ENCODE data around the gene PRUNE1. TPM values are rescaled to one million over a fixed set of nuclear protein-coding genes. Genes with fewer than 3 reads are reported as not detected.

Gene PRUNE1
- total RNA-seq (6.3 and 7.2 TPM in 2 replicates), polyA plus RNA-seq (11.8 and 16.6 TPM in 2 replicates), polyA minus RNA-seq (ENCODE audit: low replicate concordance) (9.5 and 11.0 TPM in 2 replicates)
- 5.9 and 8.2 TPM in 2 replicates for polyA plus RNA-seq (2012)

- H3K4me2 ChIP-seq (ENCODE audit: extremely low read depth, insufficient read depth, low read length): peak within 1 kb of the TSS; percentile 94
- H3K9ac ChIP-seq (ENCODE audit: insufficient read depth, low read length): peak within 1 kb of the TSS; percentile 86
- H3K36me3 ChIP-seq (ENCODE audit: control insufficient read depth, insufficient read depth, low read length): no peaks in the 10 kb centered on the region
- peaks cover 3% of the 10 kb centered on the region for H3K79me2 ChIP-seq (ENCODE audit: control insufficient read depth, insufficient read depth, low read length)
- peak; percentile 92 to 96 for DNase-seq (ENCODE audit: low read depth in 2 of 2)
- no peak for TF ChIP-seq EZH2 (IDR thresholded peaks at IDR 0.05; ENCODE audit: low read length, missing control alignments)
- no peak for TF ChIP-seq CTCF (conservative IDR thresholded peaks at IDR 0.05 in 1 of 2, IDR thresholded peaks at IDR 0.05 in 1 of 2; ENCODE audit: low read depth in 1 of 2, low read length in 2 of 2)
- H3K4me1 ChIP-seq (ENCODE audit: control insufficient read depth, extremely low read depth, insufficient read depth, low read length): peaks cover 14% of the 10 kb centered on the region
- H3K4me3 ChIP-seq (replicated peaks in 1 of 4; ENCODE audit: control extremely low read depth in 1 of 4, insufficient read depth in 1 of 4, low read depth in 3 of 4, low read length in 4 of 4): peak within 1 kb of the TSS; percentile 76 to 98 (median 88)
- no peaks in the 10 kb centered on the region for H3K9me3 ChIP-seq (ENCODE audit: control insufficient read depth, insufficient read depth, low read depth, low read length)
- H3K27ac ChIP-seq (ENCODE audit: insufficient read depth, low read length): peak within 1 kb of the TSS; percentile 94
- H4K20me1 ChIP-seq (ENCODE audit: control insufficient read depth, extremely low read depth, insufficient read depth, low read length): no peaks in the 10 kb centered on the region
- peak within 1 kb of the TSS; percentile 97 for H2AFZ ChIP-seq (ENCODE audit: low read length)
- H3K27me3 ChIP-seq (ENCODE audit: control insufficient read depth, insufficient read depth, low read length): no peaks in the 10 kb centered on the region
Observed at GRCh38 chr1:151008244-151009205, at the start of gene PRUNE1. Gene PRUNE1 (plus strand): TSS chr1:151008449. CDS start chr1:151008633, 184 bp downstream.

- Histone ChIP-seq H3K4me3 (replicated peaks in 1 of 4; ENCODE audit: control extremely low read depth in 1 of 4, insufficient read depth in 1 of 4, low read depth in 3 of 4, low read length in 4 of 4) (no peak overlapping the region), H3K79me2 (ENCODE audit: control insufficient read depth, insufficient read depth, low read length) (no peaks in the 10 kb centered on the region), H3K9me3 (ENCODE audit: control insufficient read depth, insufficient read depth, low read depth, low read length) (no peaks in the 10 kb centered on the region), H3K4me2 (ENCODE audit: extremely low read depth, insufficient read depth, low read length) (no peak overlapping the region), H4K20me1 (ENCODE audit: control insufficient read depth, extremely low read depth, insufficient read depth, low read length) (no peaks in the 10 kb centered on the region), H3K27me3 (ENCODE audit: control insufficient read depth, insufficient read depth, low read length) (no peaks in the 10 kb centered on the region), H3K4me1 (ENCODE audit: control insufficient read depth, extremely low read depth, insufficient read depth, low read length) (no peaks in the 10 kb centered on the region), H3K9ac (ENCODE audit: insufficient read depth, low read length) (no peak overlapping the region), H3K36me3 (ENCODE audit: control insufficient read depth, insufficient read depth, low read length) (peaks cover 14% of the 10 kb centered on the region), H2AFZ (ENCODE audit: low read length) (no peak overlapping the region), H3K27ac (ENCODE audit: insufficient read depth, low read length) (no peak overlapping the region)
- TF ChIP-seq EZH2 (IDR thresholded peaks at IDR 0.05; ENCODE audit: low read length, missing control alignments) (no peak), CTCF (conservative IDR thresholded peaks at IDR 0.05 in 1 of 2, IDR thresholded peaks at IDR 0.05 in 1 of 2; ENCODE audit: low read depth in 1 of 2, low read length in 2 of 2) (no peak)
- DNase-seq (ENCODE audit: low read depth in 2 of 2): no peak
Observed at GRCh38 chr1:150960646-150961045, 47.6 kb upstream of the PRUNE1 start.

- TF ChIP-seq EZH2 (IDR thresholded peaks at IDR 0.05; ENCODE audit: low read length, missing control alignments) (no peak), CTCF (conservative IDR thresholded peaks at IDR 0.05 in 1 of 2, IDR thresholded peaks at IDR 0.05 in 1 of 2; ENCODE audit: low read depth in 1 of 2, low read length in 2 of 2) (no peak)
- no peak overlapping the region for H3K4me3 ChIP-seq (replicated peaks in 1 of 4; ENCODE audit: control extremely low read depth in 1 of 4, insufficient read depth in 1 of 4, low read depth in 3 of 4, low read length in 4 of 4)
- no peak overlapping the region for H2AFZ ChIP-seq (ENCODE audit: low read length)
- no peaks in the 10 kb centered on the region for H3K4me1 ChIP-seq (ENCODE audit: control insufficient read depth, extremely low read depth, insufficient read depth, low read length)
- peaks cover 23% of the 10 kb centered on the region for H3K36me3 ChIP-seq (ENCODE audit: control insufficient read depth, insufficient read depth, low read length)
- no peaks in the 10 kb centered on the region for H3K27me3 ChIP-seq (ENCODE audit: control insufficient read depth, insufficient read depth, low read length)
- H3K9me3 ChIP-seq (ENCODE audit: control insufficient read depth, insufficient read depth, low read depth, low read length): no peaks in the 10 kb centered on the region
- no peaks in the 10 kb centered on the region for H3K79me2 ChIP-seq (ENCODE audit: control insufficient read depth, insufficient read depth, low read length)
- DNase-seq (ENCODE audit: low read depth in 2 of 2): no peak
- H4K20me1 ChIP-seq (ENCODE audit: control insufficient read depth, extremely low read depth, insufficient read depth, low read length): no peaks in the 10 kb centered on the region
- no peak overlapping the region for H3K4me2 ChIP-seq (ENCODE audit: extremely low read depth, insufficient read depth, low read length)
- no peak overlapping the region for H3K27ac ChIP-seq (ENCODE audit: insufficient read depth, low read length)
- no peak overlapping the region for H3K9ac ChIP-seq (ENCODE audit: insufficient read depth, low read length)
Observed at GRCh38 chr1:150961756-150962155, 46.5 kb upstream of the PRUNE1 start.
